ENCODE measurements around the gene FBXW4.

Gene FBXW4

GRCh38 chr10:101566333-101567164 lies 128.4 kb downstream of the FBXW4 start:
- no peak for DNase-seq (ENCODE audit: low read depth in 2 of 2)

GRCh38 chr10:101565936-101566332 lies 129.0 kb downstream of the FBXW4 start:
- no peak for DNase-seq (ENCODE audit: low read depth in 2 of 2)

GRCh38 chr10:101565370-101565900 lies 129.5 kb downstream of the FBXW4 start:
- no peak for DNase-seq (ENCODE audit: low read depth in 2 of 2)

GRCh38 chr10:101564490-101564991 lies 130.4 kb downstream of the FBXW4 start:
- no peak for DNase-seq (ENCODE audit: low read depth in 2 of 2)

- DNase-seq (ENCODE audit: low read depth in 2 of 2) = no peak
Observed at GRCh38 chr10:101563497-101564040, 131.4 kb downstream of the FBXW4 start.

- no peak for DNase-seq (ENCODE audit: low read depth in 2 of 2)
Observed at GRCh38 chr10:101563007-101563406, 132.0 kb downstream of the FBXW4 start.

- no peak for DNase-seq (ENCODE audit: low read depth in 2 of 2)
Observed at GRCh38 chr10:101562231-101562630, 132.7 kb downstream of the FBXW4 start.

GRCh38 chr10:101561068-101561915 lies 133.7 kb downstream of the FBXW4 start:
- DNase-seq (ENCODE audit: low read depth in 2 of 2) = no peak

All from stimulated activated CD8-positive, alpha-beta memory T cell treated with anti-CD3 and anti-CD28 coated beads, Interleukin-7, amount 100 ng/mL, for 1 hour (primary cell).